Measurements from ENCODE around the gene GCG. TPM values are rescaled to one million over a fixed set of nuclear protein-coding genes. Genes with fewer than 3 reads are reported as not detected.

GCG gene
- total and polyA plus RNA-seq, 2 of the 8 experiments (the other 6 are each of a cell fraction or from before 2014, with no cell fraction given): not detected

GRCh38 chr2:162114271-162114670, 37.8 kb downstream of the GCG start (continued):
- TF ChIP-seq MAX (IDR thresholded peaks at IDR 0.05): no peak
- TF ChIP-seq ZNF274 (IDR thresholded peaks at IDR 0.05; ENCODE audit: borderline replicate concordance, extremely low read depth, low read length): no peak
- TF ChIP-seq GTF2F1 (IDR thresholded peaks at IDR 0.05; ENCODE audit: borderline replicate concordance, low read depth, low read length): no peak

Data from H1 (cell line).